Muscle layer of duodenum (tissue), 2 donors: ENCODE measurements around the gene PSMB5.

ENCODE experiments used
- H3K27ac ChIP-seq: one replicate; pipeline ENCODE4 v1.7.0; 2013; ENCODE audit warnings: mild to moderate bottlenecking, low read length
- H3K27me3 ChIP-seq: one replicate; pipeline ENCODE4 v1.7.0; 2013; ENCODE audit warnings: low read depth, mild to moderate bottlenecking, control low read depth, low read length
- H3K36me3 ChIP-seq, 2 donors: one replicate each; pipeline ENCODE4 v1.7.0; 2013; ENCODE audit warnings: low read length in 2 of 2, control low read depth in 1 of 2, mild to moderate bottlenecking in 1 of 2; ENCODE audit not compliant: insufficient read depth in 2 of 2, control insufficient read depth in 1 of 2
- H3K4me1 ChIP-seq, 2 donors: one replicate each; pipeline ENCODE4 v1.7.0; 2013; ENCODE audit warnings: low read length in 2 of 2, mild to moderate bottlenecking in 2 of 2, control low read depth in 1 of 2, moderate library complexity in 1 of 2; ENCODE audit not compliant: insufficient read depth in 2 of 2, control insufficient read depth in 1 of 2
- H3K4me3 ChIP-seq, 2 donors: one replicate each; pipeline ENCODE4 v1.7.0; 2013; ENCODE audit warnings: low read length in 2 of 2, low read depth in 1 of 2, mild to moderate bottlenecking in 1 of 2
- H3K9me3 ChIP-seq, 2 donors: one replicate each; pipeline ENCODE4 v1.7.0; 2013; ENCODE audit warnings: low read length in 2 of 2, control low read depth in 1 of 2, mild to moderate bottlenecking in 1 of 2; ENCODE audit not compliant: control insufficient read depth in 1 of 2
- donor health status: healthy.

The PSMB5 gene

GRCh38 chr14:23069413-23069806 lies 34.7 kb upstream of the PSMB5 start:
- Histone ChIP-seq H3K4me1 (peaks cover 19 to 38% of the 10 kb centered on the region in 2 donors), H3K27ac (no peak overlapping the region), H3K36me3 (peaks cover 47 to 49% of the 10 kb centered on the region in 2 donors), H3K9me3 (no peaks in the 10 kb centered on the region), H3K27me3 (no peaks in the 10 kb centered on the region), H3K4me3 (no peak overlapping the region)

- peaks cover 19 to 38% of the 10 kb centered on the region in 2 donors for H3K4me1 ChIP-seq
These were observed 34.2 kb upstream of the PSMB5 start for GRCh38 chr14:23068789-23069412.

GRCh38 chr14:23067847-23068788 lies 33.4 kb upstream of the PSMB5 start:
- Histone ChIP-seq H3K4me1 (peaks cover 19 to 38% of the 10 kb centered on the region in 2 donors), H3K9me3 (no peaks in the 10 kb centered on the region), H3K4me3 (no peak overlapping the region), H3K27ac (no peak overlapping the region), H3K36me3 (peaks cover 56 to 57% of the 10 kb centered on the region in 2 donors), H3K27me3 (no peaks in the 10 kb centered on the region)

More at GRCh38 chr14:23068789-23069412, 34.2 kb upstream of the PSMB5 start:
- Histone ChIP-seq H3K27ac (no peak overlapping the region), H3K27me3 (no peaks in the 10 kb centered on the region), H3K4me3 (no peak overlapping the region), H3K9me3 (no peaks in the 10 kb centered on the region), H3K36me3 (peaks cover 50 to 51% of the 10 kb centered on the region in 2 donors)

GRCh38 chr14:23066855-23067744 lies 32.4 kb upstream of the PSMB5 start:
- Histone ChIP-seq H3K27ac (no peak overlapping the region), H3K4me1 (peaks cover 19 to 39% of the 10 kb centered on the region in 2 donors), H3K27me3 (no peaks in the 10 kb centered on the region), H3K4me3 (no peak overlapping the region), H3K9me3 (no peaks in the 10 kb centered on the region), H3K36me3 (peaks cover 57 to 59% of the 10 kb centered on the region in 2 donors)

- H3K36me3 ChIP-seq: peaks cover 58 to 64% of the 10 kb centered on the region in 2 donors
- H3K27ac ChIP-seq: no peak overlapping the region
- peaks cover 13 to 35% of the 10 kb centered on the region in 2 donors for H3K4me1 ChIP-seq
- no peak overlapping the region for H3K4me3 ChIP-seq
- no peaks in the 10 kb centered on the region for H3K9me3 ChIP-seq
- H3K27me3 ChIP-seq: no peaks in the 10 kb centered on the region
These were observed 31.7 kb upstream of the PSMB5 start for GRCh38 chr14:23066368-23066767.

GRCh38 chr14:23063601-23064000 lies 28.9 kb upstream of the PSMB5 start:
- Histone ChIP-seq H3K27me3 (no peaks in the 10 kb centered on the region), H3K36me3 (peaks cover 78 to 84% of the 10 kb centered on the region in 2 donors), H3K9me3 (no peaks in the 10 kb centered on the region), H3K4me3 (no peak overlapping the region), H3K27ac (no peak overlapping the region), H3K4me1 (peaks cover 4 to 14% of the 10 kb centered on the region in 2 donors)

GRCh38 chr14:23062002-23062401 lies 27.3 kb upstream of the PSMB5 start:
- H3K4me3 ChIP-seq: no peak overlapping the region
- no peaks in the 10 kb centered on the region for H3K9me3 ChIP-seq
- peak overlapping the region; percentile 57 for H3K27ac ChIP-seq
- peaks cover 66 to 71% of the 10 kb centered on the region in 2 donors for H3K36me3 ChIP-seq
- H3K27me3 ChIP-seq: no peaks in the 10 kb centered on the region
- H3K4me1 ChIP-seq: peaks cover 4 to 14% of the 10 kb centered on the region in 2 donors

- Histone ChIP-seq H3K4me3 (no peak overlapping the region), H3K27me3 (no peaks in the 10 kb centered on the region), H3K27ac (no peak overlapping the region), H3K9me3 (no peaks in the 10 kb centered on the region), H3K4me1 (peaks cover 14 to 27% of the 10 kb centered on the region in 2 donors), H3K36me3 (peaks cover 55 to 59% of the 10 kb centered on the region in 2 donors)
These were observed 26.0 kb upstream of the PSMB5 start for GRCh38 chr14:23060536-23061260.

GRCh38 chr14:23058654-23059504 lies 24.2 kb upstream of the PSMB5 start:
- peaks cover 42 to 48% of the 10 kb centered on the region in 2 donors for H3K36me3 ChIP-seq
- no peak overlapping the region for H3K27ac ChIP-seq
- H3K4me1 ChIP-seq: peaks cover 14 to 31% of the 10 kb centered on the region in 2 donors
- H3K4me3 ChIP-seq: no peak overlapping the region
- no peaks in the 10 kb centered on the region for H3K9me3 ChIP-seq
- no peaks in the 10 kb centered on the region for H3K27me3 ChIP-seq
